Measurements from ENCODE around the gene PPFIA3. TPM values are rescaled to one million over a fixed set of nuclear protein-coding genes. Genes with fewer than 3 reads are reported as not detected.
A peak's percentile ranks its signal among the peaks of the same experiment; 100 is the strongest.

The PPFIA3 gene
- total RNA-seq, 1 experiment from 2014 or later, result 8.3 TPM

- H3F3A ChIP-seq (ENCODE audit: insufficient read depth, low read depth), result no peaks in the 10 kb centered on the region; the same call in 1 of the 2 replicates
- no peaks in the 10 kb centered on the region for H3K9me3 ChIP-seq (ENCODE audit: insufficient read depth, low read depth)
- no peak overlapping the region for H3K4me2 ChIP-seq
- no TSS peak for BruUV-seq (replicated peaks)
- intact Hi-C loops (cut with micrococcal nuclease; ENCODE audit: unreplicated experiment), result no loop called here
- no peaks in the 10 kb centered on the region for H3K9me2 ChIP-seq (ENCODE audit: insufficient read depth)
- no peak overlapping the region for H3K4me3 ChIP-seq
- peaks cover 4% of the 10 kb centered on the region; the same call in 1 of the 2 replicates for H3K4me1 ChIP-seq (replicated peaks; ENCODE audit: insufficient read depth)
- H3K79me2 ChIP-seq (ENCODE audit: low read depth), result no peaks in the 10 kb centered on the region
- ChIA-PET CTCF (no interaction called here), POLR2A (ENCODE audit: unreplicated experiment) (no interaction called here)
- H3K36me3 ChIP-seq (ENCODE audit: low read depth), result no peaks in the 10 kb centered on the region
- TF ChIP-seq, protein P1, sequence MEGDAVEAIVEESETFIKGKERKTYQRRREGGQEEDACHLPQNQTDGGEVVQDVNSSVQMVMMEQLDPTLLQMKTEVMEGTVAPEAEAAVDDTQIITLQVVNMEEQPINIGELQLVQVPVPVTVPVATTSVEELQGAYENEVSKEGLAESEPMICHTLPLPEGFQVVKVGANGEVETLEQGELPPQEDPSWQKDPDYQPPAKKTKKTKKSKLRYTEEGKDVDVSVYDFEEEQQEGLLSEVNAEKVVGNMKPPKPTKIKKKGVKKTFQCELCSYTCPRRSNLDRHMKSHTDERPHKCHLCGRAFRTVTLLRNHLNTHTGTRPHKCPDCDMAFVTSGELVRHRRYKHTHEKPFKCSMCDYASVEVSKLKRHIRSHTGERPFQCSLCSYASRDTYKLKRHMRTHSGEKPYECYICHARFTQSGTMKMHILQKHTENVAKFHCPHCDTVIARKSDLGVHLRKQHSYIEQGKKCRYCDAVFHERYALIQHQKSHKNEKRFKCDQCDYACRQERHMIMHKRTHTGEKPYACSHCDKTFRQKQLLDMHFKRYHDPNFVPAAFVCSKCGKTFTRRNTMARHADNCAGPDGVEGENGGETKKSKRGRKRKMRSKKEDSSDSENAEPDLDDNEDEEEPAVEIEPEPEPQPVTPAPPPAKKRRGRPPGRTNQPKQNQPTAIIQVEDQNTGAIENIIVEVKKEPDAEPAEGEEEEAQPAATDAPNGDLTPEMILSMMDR (conservative IDR thresholded peaks at IDR 0.05), result no peak
- TF ChIP-seq EZH2 (IDR thresholded peaks at IDR 0.05; ENCODE audit: low read depth), result no peak
- DNase-seq, result peak in 1 of 2 experiments; percentile 11
- no peak overlapping the region for H3K27ac ChIP-seq
- no peak overlapping the region for H2AFZ ChIP-seq
- no peaks in the 10 kb centered on the region for H3K27me3 ChIP-seq (ENCODE audit: insufficient read depth, low read depth)
- no peaks in the 10 kb centered on the region for H4K20me1 ChIP-seq (ENCODE audit: insufficient read depth)
These were observed 13.7 kb downstream of the PPFIA3 start for GRCh38 chr19:49132974-49133609.

DNA sequence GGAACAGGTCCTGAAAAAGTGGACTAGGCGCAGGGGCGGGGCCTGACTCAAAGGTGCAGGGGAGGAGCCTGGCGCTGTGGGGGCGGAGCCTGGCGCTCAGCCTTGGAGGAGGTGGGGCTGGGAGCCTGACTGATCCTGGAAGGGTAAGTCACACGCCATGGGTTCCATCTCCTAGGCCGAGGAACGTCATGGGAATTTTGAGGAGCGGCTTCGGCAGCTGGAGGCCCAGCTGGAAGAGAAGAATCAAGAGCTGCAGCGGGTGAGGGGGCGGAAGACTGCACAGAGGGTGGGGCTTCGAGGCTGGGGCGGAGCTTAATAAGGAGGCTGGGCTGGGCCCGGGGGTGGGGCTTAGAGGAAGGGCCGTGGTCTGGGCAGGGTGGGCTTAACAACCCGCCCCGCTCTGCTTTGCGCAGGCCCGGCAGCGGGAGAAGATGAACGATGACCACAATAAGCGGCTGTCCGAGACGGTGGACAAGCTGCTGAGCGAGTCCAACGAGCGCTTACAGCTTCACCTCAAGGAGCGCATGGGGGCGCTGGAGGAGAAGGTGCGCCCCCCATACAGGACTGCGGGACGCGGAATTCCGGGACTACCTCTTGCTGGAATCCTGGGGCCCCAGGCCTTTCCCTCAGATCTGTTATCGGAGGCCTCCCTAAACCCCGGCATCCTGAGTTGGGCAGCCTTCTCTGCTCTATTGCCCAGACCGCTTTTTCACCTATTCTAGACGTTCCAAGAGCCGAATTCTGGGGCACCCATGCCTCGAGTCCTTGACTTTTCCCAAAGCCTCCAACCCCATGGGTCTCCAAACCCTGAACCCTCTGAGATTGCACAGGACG lies 14.5 kb downstream of the PPFIA3 start:
- no peak overlapping the region for H3K27ac ChIP-seq
- no peak overlapping the region for H3K4me3 ChIP-seq
- H3K4me1 ChIP-seq (replicated peaks; ENCODE audit: insufficient read depth), result peaks cover under 1% of the 10 kb centered on the region; the same call in 1 of the 2 replicates
- ChIA-PET CTCF (no interaction called here), POLR2A (ENCODE audit: unreplicated experiment) (no interaction called here)
- no peak overlapping the region for H3K4me2 ChIP-seq
- intact Hi-C loops (cut with micrococcal nuclease; ENCODE audit: unreplicated experiment), result no loop called here
- no peaks in the 10 kb centered on the region for H3K27me3 ChIP-seq (ENCODE audit: insufficient read depth, low read depth)
- no peaks in the 10 kb centered on the region for H3K9me3 ChIP-seq (ENCODE audit: insufficient read depth, low read depth)
- no peaks in the 10 kb centered on the region for H3K9me2 ChIP-seq (ENCODE audit: insufficient read depth)
- H2AFZ ChIP-seq, result no peak overlapping the region
- TF ChIP-seq, protein P1 (conservative IDR thresholded peaks at IDR 0.05), result no peak
- no peaks in the 10 kb centered on the region for H4K20me1 ChIP-seq (ENCODE audit: insufficient read depth)
- BruUV-seq (replicated peaks), result no TSS peak
- H3F3A ChIP-seq (ENCODE audit: insufficient read depth, low read depth), result peaks cover 3% of the 10 kb centered on the region; the same call in 1 of the 2 replicates
- H3K36me3 ChIP-seq (ENCODE audit: low read depth), result no peaks in the 10 kb centered on the region
- DNase-seq, result peak in 1 of 2 experiments; percentile 33
- no peaks in the 10 kb centered on the region for H3K79me2 ChIP-seq (ENCODE audit: low read depth)

- no peaks in the 10 kb centered on the region for H3K79me2 ChIP-seq (ENCODE audit: low read depth)
- no peaks in the 10 kb centered on the region for H4K20me1 ChIP-seq (ENCODE audit: insufficient read depth)
- no peaks in the 10 kb centered on the region for H3K9me3 ChIP-seq (ENCODE audit: insufficient read depth, low read depth)
- H3K27me3 ChIP-seq (ENCODE audit: insufficient read depth, low read depth), result no peaks in the 10 kb centered on the region
- H3K36me3 ChIP-seq (ENCODE audit: low read depth), result no peaks in the 10 kb centered on the region
- peaks cover 3% of the 10 kb centered on the region; the same call in 1 of the 2 replicates for H3F3A ChIP-seq (ENCODE audit: insufficient read depth, low read depth)
- H3K4me2 ChIP-seq, result no peak overlapping the region
- peak in 1 of 2 experiments; percentile 18 for DNase-seq
- no peak overlapping the region for H3K4me3 ChIP-seq
- BruUV-seq (replicated peaks), result no TSS peak
- ChIA-PET POLR2A (ENCODE audit: unreplicated experiment) (no interaction called here), CTCF (no interaction called here)
- no peaks in the 10 kb centered on the region for H3K4me1 ChIP-seq (replicated peaks; ENCODE audit: insufficient read depth)
- intact Hi-C loops (cut with micrococcal nuclease; ENCODE audit: unreplicated experiment), result no loop called here
- H3K27ac ChIP-seq, result no peak overlapping the region
- no peaks in the 10 kb centered on the region for H3K9me2 ChIP-seq (ENCODE audit: insufficient read depth)
- no peak overlapping the region for H2AFZ ChIP-seq
- TF ChIP-seq, protein P1 (conservative IDR thresholded peaks at IDR 0.05), result no peak
- no peak for TF ChIP-seq EZH2 (IDR thresholded peaks at IDR 0.05; ENCODE audit: low read depth)
These were observed 16.3 kb downstream of the PPFIA3 start for GRCh38 chr19:49135686-49136085.
